ENCODE results near the gene ZNF292.

- no peak for TF ChIP-seq CTCF (conservative IDR thresholded peaks at IDR 0.05)
- TF ChIP-seq ZFX (IDR thresholded peaks at IDR 0.05), result no peak
Measured at GRCh38 chr6:87127737-87128136, 27.6 kb upstream of the ZNF292 start.
